ENCODE measurements around the gene MRC2. TPM values are rescaled to one million over a fixed set of nuclear protein-coding genes. Genes with fewer than 3 reads are reported as not detected.

MRC2 gene
- total and polyA plus RNA-seq, 9 of the 15 experiments (the other 6 are each of a cell fraction or from before 2014, with no cell fraction given), result 0.28 to 11.5 (median 6.6) TPM

GRCh38 chr17:62628831-62629555 is 1.5 kb downstream of the MRC2 start:
- H3K9me3 ChIP-seq (replicated peaks; ENCODE audit: control insufficient read depth, insufficient read depth, low read depth, low read length), result no peaks in the 10 kb centered on the region

More at GRCh38 chr17:62628831-62629555, 1.5 kb downstream of the MRC2 start:
- ATAC-seq (no peak), DNase-seq (ENCODE audit: extremely low read depth in 1 of 4, low spot score in 3 of 4) (peak in 1 of 4 experiments; percentile 10), FAIRE-seq (no peak)
- CTCF ChIA-PET (ENCODE audit: low intra/inter-chr PET ratio), result no interaction called here
- in situ Hi-C loops (cut with MboI), result no loop called here
- BruUV-seq (replicated peaks), result no TSS peak
- Histone ChIP-seq H3K9me1 (ENCODE audit: control insufficient read depth, insufficient read depth, low read length) (no peaks in the 10 kb centered on the region), H3K36me3 (ENCODE audit: control insufficient read depth, insufficient read depth, low read length) (no peaks in the 10 kb centered on the region), H3K9ac (ENCODE audit: insufficient read depth in 1 of 2, low read depth in 2 of 2, low read length in 2 of 2) (no peak overlapping the region; a peak in 2 of 4 replicates), H3K4me2 (ENCODE audit: insufficient read depth, low read length) (no peak overlapping the region), H2AFZ (ENCODE audit: low read depth, low read length) (no peak overlapping the region), H3K27ac (ENCODE audit: extremely low read depth, low read depth, low read length) (no peak overlapping the region), H3K79me2 (ENCODE audit: control insufficient read depth, insufficient read depth, low read length) (no peaks in the 10 kb centered on the region), H3K4me1 (replicated peaks in 1 of 2; ENCODE audit: control insufficient read depth in 2 of 2, insufficient read depth in 2 of 2, low read length in 2 of 2) (peaks cover 3 to 36% of the 10 kb centered on the region in 2 experiments; a peak in 3 of 5 replicates), H3K4me3 (0 out of 2 replicates have a peak overlapping the region, but pooled peaks have one; percentile 43), H4K20me1 (replicated peaks; ENCODE audit: control insufficient read depth, insufficient read depth, low read length) (no peaks in the 10 kb centered on the region; the same call in 1 of the 2 replicates), H3K27me3 (ENCODE audit: control insufficient read depth in 2 of 2, insufficient read depth in 2 of 2, low read length in 2 of 2) (peaks cover 19 to 62% of the 10 kb centered on the region in 2 experiments; a peak in 4 of 5 replicates)
- POLR2A ChIA-PET, result no interaction called here
- TF ChIP-seq CREB3 (tag; conservative IDR thresholded peaks at IDR 0.05; ENCODE audit: low read depth) (no peak), ZNF316 (IDR thresholded peaks at IDR 0.05) (0 out of 2 replicates have a peak, but pooled peaks have one; percentile 27), C11orf30 (IDR thresholded peaks at IDR 0.05; ENCODE audit: low read depth) (peak; percentile 32; the same call in 1 of the 2 replicates)
- intact Hi-C loops (cut with micrococcal nuclease), result no loop called here
- WGBS (ENCODE audit: insufficient coverage, low coverage, missing lambda C conversion rate), result 38% methylated on average over 16 of the region's 19 CpGs

All from K562 (cell line).